Large intestine (tissue), 3 donors: ENCODE results near the gene RPTOR. TPM values are rescaled to one million over a fixed set of nuclear protein-coding genes. Genes with fewer than 3 reads are reported as not detected.
"Not testable (repeated sequence)": the region's sequence is repeated elsewhere in the genome, so short reads cannot be mapped to it uniquely, and the experiment has no call there.

Experiments
- DNase-seq, 2 donors: peaks; one replicate each; pipeline versions ENCODE4 v3.0.0 to v3.0.0-alpha.2; 2013
- H3K27ac ChIP-seq: one replicate; pipeline ENCODE4 v1.5.1; 2013; ENCODE audit warnings: low read length
- H3K27me3 ChIP-seq: 2 replicates; pipeline ENCODE4 v1.6.1; 2013; ENCODE audit warnings: low read length; ENCODE audit not compliant: control insufficient read depth, insufficient read depth
- H3K36me3 ChIP-seq: 2 replicates; pipeline ENCODE4 v1.6.1; 2013; ENCODE audit warnings: low read length; ENCODE audit not compliant: control insufficient read depth, insufficient read depth
- H3K4me1 ChIP-seq: one replicate; pipeline ENCODE4 v1.6.1; 2013; ENCODE audit warnings: low read length; ENCODE audit not compliant: control insufficient read depth, insufficient read depth
- H3K4me3 ChIP-seq: one replicate; pipeline ENCODE4 v1.5.1; 2013; ENCODE audit warnings: low read length
- H3K9me3 ChIP-seq: one replicate; pipeline ENCODE4 v1.6.1; 2013; ENCODE audit warnings: mild to moderate bottlenecking, low read depth, low read length, moderate library complexity; ENCODE audit not compliant: control insufficient read depth
- WGBS: methylation state at CpG from one replicate; pipeline ENCODE4 v1.1.5; 2013; ENCODE audit warnings: low lambda C conversion rate; ENCODE audit not compliant: insufficient coverage; 5-methylcytosine and 5-hydroxymethylcytosine counted together
- polyA plus RNA-seq: library from polyadenylated mRNA; unstranded; fragments of 120-200 nt; gene quantifications from one replicate; pipeline ENCODE4 v1.2.1, GENCODE V29; 2013

The RPTOR gene
- polyA plus RNA-seq, 1 donor, result 16.8 TPM

DNA sequence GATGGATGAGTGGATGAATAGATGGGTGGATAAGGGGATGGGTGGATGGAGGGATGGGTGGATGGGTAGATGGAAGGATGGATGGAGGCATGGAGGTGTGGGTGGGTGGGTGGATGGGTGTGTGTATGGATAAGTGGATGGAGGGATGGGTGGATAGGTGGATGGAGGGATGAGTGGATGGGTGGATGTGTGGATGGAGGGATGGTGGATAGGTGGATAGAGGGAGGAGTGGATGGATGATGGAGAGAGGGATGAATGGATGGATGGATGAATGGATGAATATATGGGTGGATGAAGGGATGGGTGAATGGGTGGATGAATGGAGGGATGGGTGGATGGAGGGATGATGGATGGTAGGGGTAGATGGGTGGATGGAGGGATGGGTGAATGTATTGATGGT lies 40.7 kb upstream of the RPTOR start:
- no peaks in the 10 kb centered on the region for H3K4me1 ChIP-seq

DNA sequence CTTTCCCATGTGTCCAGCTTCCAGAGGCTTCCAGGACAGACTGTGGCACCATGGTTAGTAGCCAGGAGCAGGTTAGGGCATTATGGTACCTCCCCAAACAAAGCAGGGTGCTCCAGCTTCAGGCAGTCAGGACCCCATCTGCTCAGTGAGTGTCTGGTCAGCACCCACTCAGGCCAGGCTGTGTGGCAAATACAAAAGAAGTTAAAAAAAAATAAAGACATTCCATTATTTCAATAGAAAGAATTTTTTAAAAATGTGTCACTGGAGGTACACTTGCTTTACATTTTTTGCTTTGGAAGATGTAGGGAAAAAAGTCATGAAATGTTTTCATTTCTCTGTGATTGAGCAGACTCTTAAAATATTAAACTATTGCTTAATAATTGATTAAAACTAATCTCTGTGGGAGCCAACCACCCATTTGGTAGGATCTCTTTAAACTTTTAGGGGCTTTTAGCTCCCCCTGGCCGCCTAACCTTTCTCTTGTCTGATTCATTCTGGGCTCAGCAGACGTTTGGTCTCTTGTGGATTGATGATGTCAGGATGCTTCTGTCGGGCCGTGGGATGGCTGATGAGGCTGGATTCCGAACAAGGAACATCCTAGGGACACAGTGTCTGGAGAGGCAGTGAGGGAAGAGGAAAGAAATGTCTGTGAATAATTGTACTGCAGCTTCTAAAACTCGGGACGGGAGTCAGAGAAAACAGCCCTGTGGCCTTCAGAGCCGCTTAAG lies 39.8 kb upstream of the RPTOR start:
- no CpG with 5 or more reads among the region's 8 CpGs for WGBS
- H3K4me1 ChIP-seq, result no peaks in the 10 kb centered on the region
- no peaks in the 10 kb centered on the region for H3K36me3 ChIP-seq
- no peak for DNase-seq
- no peak overlapping the region for H3K4me3 ChIP-seq
- H3K27me3 ChIP-seq, result peaks cover 28% of the 10 kb centered on the region
- H3K27ac ChIP-seq, result no peak overlapping the region
- no peaks in the 10 kb centered on the region for H3K9me3 ChIP-seq

More for the DNA sequence above, 40.7 kb upstream of the RPTOR start:
- no peaks in the 10 kb centered on the region for H3K9me3 ChIP-seq
- no peak for DNase-seq
- peaks cover 37% of the 10 kb centered on the region for H3K27me3 ChIP-seq
- no peak overlapping the region for H3K4me3 ChIP-seq
- no peak overlapping the region for H3K27ac ChIP-seq
- no peaks in the 10 kb centered on the region for H3K36me3 ChIP-seq

DNA sequence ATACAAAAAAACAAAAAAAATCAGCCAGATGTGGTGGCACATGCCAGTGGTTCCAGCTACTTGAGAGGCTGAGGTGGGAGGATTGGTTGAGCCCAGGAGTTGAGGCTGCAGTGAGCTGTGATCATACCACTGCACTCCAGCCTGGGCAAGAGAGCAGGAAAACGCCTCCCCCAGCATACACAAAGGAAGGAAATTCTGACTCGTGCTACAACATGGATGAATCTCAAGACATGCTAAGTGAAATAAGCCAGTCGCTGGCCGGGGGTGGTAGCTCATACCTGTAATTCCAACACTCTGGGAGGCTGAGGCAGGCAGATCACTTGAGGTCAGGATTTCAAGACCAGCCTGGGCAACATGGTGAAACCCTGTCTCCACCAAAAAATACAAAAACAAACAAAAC lies 37.5 kb upstream of the RPTOR start:
- H3K9me3 ChIP-seq, DNase-seq, H3K4me1 ChIP-seq, H3K36me3 ChIP-seq, H3K27ac ChIP-seq, H3K4me3 ChIP-seq: not testable (repeated sequence)
- 70% methylated on average over 2 of the region's 4 CpGs for WGBS
- peaks cover 25% of the 10 kb centered on the region for H3K27me3 ChIP-seq

DNA sequence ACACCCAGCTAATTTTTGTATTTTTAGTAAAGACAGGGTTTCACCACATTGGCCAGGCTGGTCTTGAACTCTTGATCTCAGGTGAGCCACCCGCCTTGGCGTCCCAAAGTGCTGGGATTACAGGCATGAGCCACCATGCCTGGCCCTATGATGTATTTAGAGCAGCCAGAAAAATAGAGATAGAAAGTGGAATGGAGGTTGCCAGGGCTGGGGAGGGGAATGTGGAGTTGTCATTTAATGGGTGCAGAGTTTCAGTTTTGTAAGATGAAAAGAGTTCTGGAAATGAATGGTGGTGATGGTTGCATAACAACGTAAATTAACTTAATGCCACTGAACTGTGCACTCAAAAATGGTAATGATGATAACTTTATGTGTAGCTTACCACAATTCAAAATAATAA lies 36.7 kb upstream of the RPTOR start:
- Histone ChIP-seq H3K27ac (no peak overlapping the region), H3K36me3 (no peaks in the 10 kb centered on the region), H3K4me1 (no peaks in the 10 kb centered on the region), H3K9me3 (peaks cover 5% of the 10 kb centered on the region), H3K4me3 (no peak overlapping the region), H3K27me3 (peaks cover 28% of the 10 kb centered on the region)
- WGBS, result no CpG with 5 or more reads among the region's 3 CpGs
- DNase-seq, result no peak

DNA sequence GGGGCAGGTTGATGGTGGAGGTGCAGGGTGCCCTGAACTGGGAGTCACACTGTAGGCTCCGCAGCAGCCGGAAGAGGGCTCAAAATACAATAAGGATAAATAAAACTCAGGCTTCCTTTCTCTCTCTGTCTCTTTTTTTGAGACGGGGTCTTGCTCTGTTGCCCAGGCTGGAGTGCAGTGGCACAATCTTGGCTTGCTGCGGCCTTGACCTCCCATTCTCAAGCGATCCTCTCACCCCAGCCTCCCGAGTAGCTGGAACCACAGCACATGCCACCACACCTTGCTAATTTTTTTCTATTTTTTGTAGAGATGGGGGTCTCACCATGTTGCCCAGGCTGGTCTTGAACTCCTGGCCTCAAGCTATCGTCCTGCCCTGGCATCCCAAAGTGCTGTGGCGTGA lies 35.3 kb upstream of the RPTOR start:
- H3K27me3 ChIP-seq, result peaks cover 36% of the 10 kb centered on the region
- DNase-seq, result no peak
- no peak overlapping the region for H3K27ac ChIP-seq
- H3K4me1 ChIP-seq, result no peaks in the 10 kb centered on the region
- peaks cover 5% of the 10 kb centered on the region for H3K9me3 ChIP-seq
- WGBS, result no CpG with 5 or more reads among the region's 8 CpGs
- no peaks in the 10 kb centered on the region for H3K36me3 ChIP-seq
- no peak overlapping the region for H3K4me3 ChIP-seq

DNA sequence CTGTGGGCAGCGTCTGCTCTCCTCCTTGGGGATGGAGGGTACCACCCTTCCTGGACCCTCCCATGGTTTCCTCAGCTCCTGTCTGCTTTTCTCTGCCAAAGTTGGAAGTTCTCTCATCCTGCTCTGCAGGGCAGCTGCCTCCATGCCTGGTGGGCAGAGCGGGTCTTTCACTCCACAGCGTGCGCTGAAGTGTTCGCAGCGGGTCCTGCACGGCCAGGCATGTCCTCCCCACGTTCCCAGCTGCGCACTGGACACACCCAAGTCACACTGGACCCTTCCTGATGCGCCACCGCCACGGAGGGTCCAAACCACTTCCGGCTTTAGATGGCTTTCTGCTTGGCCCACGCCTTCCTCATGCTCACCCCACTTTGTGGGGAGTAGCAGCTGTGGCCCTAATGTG lies 34.5 kb upstream of the RPTOR start:
- H3K4me3 ChIP-seq, result no peak overlapping the region
- H3K27ac ChIP-seq, result no peak overlapping the region
- no peaks in the 10 kb centered on the region for H3K36me3 ChIP-seq
- WGBS, result no CpG with 5 or more reads among the region's 14 CpGs
- H3K4me1 ChIP-seq, result no peaks in the 10 kb centered on the region
- H3K9me3 ChIP-seq, result peaks cover 5% of the 10 kb centered on the region
- peaks cover 30% of the 10 kb centered on the region for H3K27me3 ChIP-seq
- no peak for DNase-seq

DNA sequence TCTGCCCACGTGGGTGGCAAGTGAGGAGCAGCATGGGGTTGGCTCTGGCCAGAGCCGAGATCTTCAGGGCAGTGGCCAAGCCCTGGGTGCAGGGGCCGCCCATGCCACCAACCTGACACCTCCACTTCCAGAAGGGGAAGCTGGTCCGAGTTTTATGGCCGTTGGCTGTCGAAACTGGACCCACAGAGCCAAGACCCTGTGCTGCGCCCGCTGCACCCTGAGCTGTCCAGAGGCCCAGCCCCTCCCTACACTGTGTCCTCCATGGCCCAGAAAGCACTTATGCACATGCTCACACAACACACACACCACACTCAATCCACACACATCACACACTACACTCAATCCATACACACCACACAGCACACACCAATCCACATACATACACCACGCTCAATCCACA lies 33.9 kb upstream of the RPTOR start:
- no peak for DNase-seq
- Histone ChIP-seq H3K4me1 (no peaks in the 10 kb centered on the region), H3K36me3 (no peaks in the 10 kb centered on the region), H3K9me3 (peaks cover 5% of the 10 kb centered on the region), H3K27me3 (peaks cover 30% of the 10 kb centered on the region), H3K27ac (no peak overlapping the region), H3K4me3 (no peak overlapping the region)
- WGBS, result no CpG with 5 or more reads among the region's 9 CpGs

DNA sequence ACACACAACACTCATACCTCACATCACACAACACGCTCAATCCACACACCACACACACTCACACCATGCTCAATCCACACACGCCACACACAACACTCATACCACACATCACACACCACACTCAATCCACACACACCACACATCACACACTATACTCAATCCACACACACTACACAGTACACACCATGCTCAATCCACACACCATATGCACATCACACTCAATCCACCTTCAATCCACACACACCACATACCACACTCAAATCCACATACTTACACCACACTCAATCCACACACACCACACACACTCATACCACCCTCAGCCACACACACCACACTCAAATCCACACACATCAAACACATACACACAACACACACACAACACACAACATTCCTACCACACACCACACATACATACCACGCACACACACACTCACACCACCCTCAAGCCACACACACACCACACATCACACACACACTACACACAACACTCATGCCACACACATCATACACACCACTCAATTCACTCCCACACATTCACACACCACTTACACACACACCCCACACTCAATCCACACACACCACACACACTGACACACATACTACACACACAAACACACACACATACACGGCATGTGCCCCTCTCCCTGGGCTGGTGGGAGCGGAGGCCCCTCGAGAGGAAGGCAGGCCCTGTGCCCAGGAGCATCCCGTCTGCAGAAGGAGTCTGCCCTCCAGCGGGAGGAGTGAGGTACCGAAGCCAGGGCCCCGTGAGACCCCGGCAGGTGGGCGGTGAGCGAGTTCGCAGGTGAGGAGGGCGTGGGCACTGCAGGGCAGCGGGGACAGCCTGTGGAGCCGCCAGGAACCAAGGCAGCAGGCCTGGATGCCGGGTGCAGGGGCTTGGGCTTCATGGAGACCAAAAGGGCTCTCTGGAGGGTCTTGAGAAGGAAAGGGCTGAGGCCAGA lies 33.1 kb upstream of the RPTOR start:
- Histone ChIP-seq H3K27me3 (peaks cover 25% of the 10 kb centered on the region), H3K36me3 (no peaks in the 10 kb centered on the region), H3K4me3 (no peak overlapping the region), H3K9me3 (peaks cover 5% of the 10 kb centered on the region), H3K27ac (no peak overlapping the region), H3K4me1 (no peaks in the 10 kb centered on the region)
- no peak for DNase-seq
- no CpG with 5 or more reads among the region's 18 CpGs for WGBS

DNA sequence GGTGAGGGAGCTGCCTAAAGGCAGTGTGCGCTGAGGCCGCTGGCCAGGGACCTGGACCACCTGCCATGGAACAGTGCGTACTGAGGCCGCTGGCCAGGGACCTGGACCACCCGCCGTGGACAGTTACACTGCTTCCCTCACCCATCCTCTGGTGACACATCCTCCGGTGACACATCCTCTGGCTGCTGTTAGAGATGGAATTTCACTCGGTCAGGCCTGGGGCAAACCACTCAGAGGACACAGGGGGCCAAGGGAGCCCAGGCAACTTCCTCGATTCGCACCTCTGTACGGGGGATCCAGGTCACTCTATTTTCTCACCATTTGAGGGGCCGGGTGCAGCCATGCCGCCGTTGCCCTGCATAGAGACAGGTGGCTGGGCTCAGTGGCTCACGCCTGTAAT lies 32.4 kb upstream of the RPTOR start:
- H3K9me3 ChIP-seq, result peaks cover 5% of the 10 kb centered on the region
- H3K27ac ChIP-seq, result no peak overlapping the region
- H3K4me1 ChIP-seq, result no peaks in the 10 kb centered on the region
- H3K4me3 ChIP-seq, result no peak overlapping the region
- no peaks in the 10 kb centered on the region for H3K36me3 ChIP-seq
- DNase-seq, result no peak
- WGBS, result no CpG with 5 or more reads among the region's 15 CpGs
- H3K27me3 ChIP-seq, result peaks cover 22% of the 10 kb centered on the region

DNA sequence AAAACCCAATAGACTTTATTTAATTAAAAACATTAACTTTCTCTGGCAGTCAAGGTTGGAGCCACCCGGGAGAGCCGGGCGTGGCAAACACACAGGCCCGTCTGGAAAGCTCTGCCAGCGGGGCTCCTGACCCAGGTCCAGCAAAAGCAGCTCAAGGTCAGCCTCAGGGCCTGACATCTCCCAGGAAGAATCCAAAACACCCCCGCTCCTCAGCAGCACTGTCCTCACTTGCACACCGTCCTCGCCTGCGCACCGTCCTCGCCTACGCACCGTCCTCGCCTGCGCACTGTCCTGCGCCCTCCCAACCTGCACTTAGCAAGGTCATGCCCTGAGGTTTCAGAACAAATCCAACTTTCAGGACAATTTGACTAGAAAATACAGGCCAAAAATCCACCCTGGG lies 31.4 kb upstream of the RPTOR start:
- H3K36me3 ChIP-seq, result no peaks in the 10 kb centered on the region
- H3K9me3 ChIP-seq, result peaks cover 5% of the 10 kb centered on the region
- no peaks in the 10 kb centered on the region for H3K4me1 ChIP-seq
- H3K4me3 ChIP-seq, result no peak overlapping the region
- no CpG with 5 or more reads among the region's 16 CpGs for WGBS
- DNase-seq, result no peak
- H3K27ac ChIP-seq, result no peak overlapping the region
- peaks cover 26% of the 10 kb centered on the region for H3K27me3 ChIP-seq
